Spinal cord (tissue), 10 donors: ENCODE results near the gene FAM50B. TPM values are rescaled to one million over a fixed set of nuclear protein-coding genes. Genes with fewer than 3 reads are reported as not detected.

Experiments used
- DNase-seq, 6 donors: peaks; one replicate each; pipeline versions ENCODE4 v3.0.0 to v3.0.0-alpha.2; 2013 to 2015; ENCODE audit warnings: low spot score in 6 of 6, low read depth in 4 of 6
- H3K27ac ChIP-seq: one replicate; pipeline ENCODE4 v1.5.1; 2013; ENCODE audit warnings: low read depth, low read length, control low read depth
- H3K27me3 ChIP-seq: one replicate; pipeline ENCODE4 v1.6.1; 2013; ENCODE audit warnings: low read length; ENCODE audit not compliant: control insufficient read depth, insufficient read depth
- H3K36me3 ChIP-seq: one replicate; pipeline ENCODE4 v1.6.1; 2013; ENCODE audit warnings: low read length; ENCODE audit not compliant: control insufficient read depth, insufficient read depth
- H3K4me1 ChIP-seq: one replicate; pipeline ENCODE4 v1.6.1; 2013; ENCODE audit warnings: low read length; ENCODE audit not compliant: control insufficient read depth, insufficient read depth
- H3K4me3 ChIP-seq: one replicate; pipeline ENCODE4 v1.5.1; 2013; ENCODE audit warnings: low read depth, low read length, control low read depth
- H3K9me3 ChIP-seq: one replicate; pipeline ENCODE4 v1.6.1; 2013; ENCODE audit warnings: low read length; ENCODE audit not compliant: control insufficient read depth, insufficient read depth
- WGBS: methylation state at CpG from one replicate; pipeline ENCODE4 v1.1.5; 2013; ENCODE audit warnings: missing lambda C conversion rate; ENCODE audit not compliant: insufficient coverage; 5-methylcytosine and 5-hydroxymethylcytosine counted together
- polyA plus RNA-seq, 2 donors: library from polyadenylated mRNA; unstranded; fragments of 120-200 nt; gene quantifications; one replicate each; pipeline ENCODE4 v1.2.1, GENCODE V29; 2013; ENCODE audit not compliant: insufficient read length in 2 of 2
- total RNA-seq, 2 donors: library from RNA; depleted of rRNA in 1 of 2; stranded (reverse); fragments of 120-200 nt in 1 of 2; fragments of >200 nt in 1 of 2; gene quantifications; one replicate each; pipeline versions ENCODE4 v1.2.3 to v1.2.4, GENCODE V29; 2013 to 2014
- donor health status: healthy.

FAM50B gene
- total and polyA plus RNA-seq, 4 donors, result 10.1 to 21.4 (median 15.6) TPM

- Histone ChIP-seq H3K36me3 (no peaks in the 10 kb centered on the region), H3K4me1 (peaks cover 7% of the 10 kb centered on the region), H3K4me3 (no peak overlapping the region), H3K9me3 (no peaks in the 10 kb centered on the region), H3K27me3 (no peaks in the 10 kb centered on the region), H3K27ac (no peak overlapping the region)
- 90% methylated on average over 3 of the region's 3 CpGs for WGBS
- DNase-seq, result no peak
Measured at GRCh38 chr6:3869284-3869631, 20.1 kb downstream of the FAM50B start.

DNA sequence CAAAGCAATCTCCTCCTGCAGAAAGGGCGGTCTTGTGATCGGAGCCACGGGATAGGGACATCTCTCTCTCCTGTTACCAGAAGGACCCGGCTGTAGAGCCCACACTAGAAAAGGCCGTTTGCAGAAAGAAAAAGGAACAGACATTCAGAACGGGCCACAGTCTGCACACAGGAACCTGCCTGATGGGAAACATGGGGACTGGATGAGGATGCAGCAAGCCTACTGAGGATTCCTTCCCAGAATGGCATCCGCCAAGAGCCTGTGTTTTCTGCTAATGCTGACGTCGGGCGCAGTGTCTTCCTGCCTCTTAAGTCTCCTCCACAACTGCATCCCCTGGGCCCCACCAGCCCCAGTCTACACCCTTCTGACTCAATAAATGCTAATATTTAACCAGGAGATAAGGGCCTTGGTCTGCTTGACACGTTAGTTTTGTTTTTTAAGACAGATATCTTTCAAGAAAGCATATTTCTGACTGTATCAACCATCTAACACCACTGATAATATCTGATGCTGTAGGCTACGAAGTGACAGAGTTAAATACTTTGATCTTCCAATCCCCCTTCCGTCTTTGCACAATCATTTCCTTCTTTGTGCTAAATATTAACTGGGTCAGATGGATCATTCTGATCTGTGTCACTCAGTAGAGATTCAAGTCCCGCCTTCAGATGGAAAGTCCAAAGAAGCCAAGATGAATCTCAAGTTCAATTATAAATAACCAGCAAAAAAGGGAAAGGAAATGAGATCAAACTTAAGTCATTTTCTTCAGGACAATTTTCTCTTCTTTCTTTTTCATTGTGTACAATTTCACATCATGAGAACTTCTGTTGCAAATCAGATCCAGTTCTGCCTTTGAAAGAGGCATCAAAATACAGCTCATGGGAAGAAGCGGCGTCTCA, 20.7 kb downstream of the FAM50B start:
- no peaks in the 10 kb centered on the region for H3K27me3 ChIP-seq
- H3K9me3 ChIP-seq, result no peaks in the 10 kb centered on the region
- DNase-seq, result no peak
- no peaks in the 10 kb centered on the region for H3K36me3 ChIP-seq
- H3K4me3 ChIP-seq, result no peak overlapping the region
- H3K4me1 ChIP-seq, result peaks cover 7% of the 10 kb centered on the region
- 95% methylated on average over 9 of the region's 16 CpGs for WGBS
- H3K27ac ChIP-seq, result no peak overlapping the region

- peaks cover 7% of the 10 kb centered on the region for H3K4me1 ChIP-seq
- H3K9me3 ChIP-seq, result no peaks in the 10 kb centered on the region
- H3K27me3 ChIP-seq, result no peaks in the 10 kb centered on the region
- 95% methylated on average over 3 of the region's 5 CpGs for WGBS
- DNase-seq, result no peak
- no peaks in the 10 kb centered on the region for H3K36me3 ChIP-seq
- H3K27ac ChIP-seq, result no peak overlapping the region
- H3K4me3 ChIP-seq, result no peak overlapping the region
Measured at GRCh38 chr6:3870528-3870925, 21.4 kb downstream of the FAM50B start.

DNA sequence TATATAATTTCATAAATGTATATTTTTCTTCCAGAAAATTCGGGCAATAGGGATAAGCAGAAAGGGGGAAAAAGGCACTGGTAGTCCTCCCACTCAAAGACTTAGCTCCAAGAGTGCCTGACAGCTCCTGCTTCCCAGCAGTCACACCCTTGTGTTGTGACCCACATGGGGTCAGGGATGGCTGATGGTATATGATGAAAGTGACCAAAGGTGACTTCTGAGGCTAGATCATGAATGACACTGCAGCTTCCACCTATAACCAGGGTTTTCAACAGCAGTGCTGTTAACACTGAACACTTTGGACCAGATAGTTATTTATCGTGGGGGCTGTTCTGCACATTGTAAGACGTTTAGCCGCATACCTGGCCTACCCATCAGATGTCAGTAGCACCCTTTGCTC, 22.3 kb downstream of the FAM50B start:
- no peaks in the 10 kb centered on the region for H3K36me3 ChIP-seq
- H3K4me1 ChIP-seq, result peaks cover 7% of the 10 kb centered on the region
- WGBS, result 80% methylated on average over 1 of the region's 4 CpGs
- H3K4me3 ChIP-seq, result no peak overlapping the region
- no peak for DNase-seq
- H3K27ac ChIP-seq, result no peak overlapping the region
- H3K9me3 ChIP-seq, result no peaks in the 10 kb centered on the region
- no peaks in the 10 kb centered on the region for H3K27me3 ChIP-seq

- no peaks in the 10 kb centered on the region for H3K9me3 ChIP-seq
- H3K27ac ChIP-seq, result no peak overlapping the region
- H3K4me1 ChIP-seq, result peaks cover 7% of the 10 kb centered on the region
- H3K27me3 ChIP-seq, result no peaks in the 10 kb centered on the region
- peak in 1 of 6 donors; percentile 47 for DNase-seq
- no peak overlapping the region for H3K4me3 ChIP-seq
- WGBS, result 90% methylated on average over 8 of the region's 8 CpGs
- H3K36me3 ChIP-seq, result no peaks in the 10 kb centered on the region
Measured at GRCh38 chr6:3871939-3872338, 22.8 kb downstream of the FAM50B start.

GRCh38 chr6:3872370-3872854, 23.2 kb downstream of the FAM50B start:
- no peaks in the 10 kb centered on the region for H3K27me3 ChIP-seq
- no peak for DNase-seq
- WGBS, result 98% methylated on average over 5 of the region's 12 CpGs
- no peak overlapping the region for H3K4me3 ChIP-seq
- H3K27ac ChIP-seq, result no peak overlapping the region
- no peaks in the 10 kb centered on the region for H3K36me3 ChIP-seq
- H3K4me1 ChIP-seq, result peaks cover 7% of the 10 kb centered on the region
- H3K9me3 ChIP-seq, result no peaks in the 10 kb centered on the region

DNA sequence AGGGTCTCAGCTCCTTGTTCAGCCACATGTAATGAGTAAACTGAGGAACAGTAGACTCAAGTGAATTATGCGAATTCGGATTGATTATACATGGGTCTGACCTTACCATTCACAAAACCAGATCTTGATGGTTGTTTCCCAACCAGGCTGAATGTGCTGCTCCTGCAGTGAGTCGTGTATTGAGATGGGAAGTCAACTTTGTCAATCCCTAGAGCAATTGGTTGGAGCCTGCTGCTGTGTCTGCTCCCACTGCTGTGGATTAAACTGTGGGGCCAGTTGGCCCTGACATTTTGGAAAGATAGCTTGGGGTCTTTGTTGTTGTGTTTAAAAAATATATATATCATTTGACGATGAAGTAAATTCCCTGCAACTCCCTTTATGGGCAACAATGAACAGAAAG, 23.9 kb downstream of the FAM50B start:
- WGBS, result 80% methylated on average over 1 of the region's 4 CpGs
- Histone ChIP-seq H3K9me3 (no peaks in the 10 kb centered on the region), H3K4me1 (peaks cover 5% of the 10 kb centered on the region), H3K36me3 (no peaks in the 10 kb centered on the region), H3K4me3 (no peak overlapping the region), H3K27me3 (no peaks in the 10 kb centered on the region), H3K27ac (no peak overlapping the region)
- no peak for DNase-seq

- Histone ChIP-seq H3K36me3 (no peaks in the 10 kb centered on the region), H3K9me3 (no peaks in the 10 kb centered on the region), H3K4me3 (no peak overlapping the region), H3K27me3 (no peaks in the 10 kb centered on the region), H3K4me1 (no peaks in the 10 kb centered on the region), H3K27ac (no peak overlapping the region)
- DNase-seq, result no peak
- 94% methylated on average over 2 of the region's 4 CpGs for WGBS
Measured at GRCh38 chr6:3874069-3874468, 24.9 kb downstream of the FAM50B start.

DNA sequence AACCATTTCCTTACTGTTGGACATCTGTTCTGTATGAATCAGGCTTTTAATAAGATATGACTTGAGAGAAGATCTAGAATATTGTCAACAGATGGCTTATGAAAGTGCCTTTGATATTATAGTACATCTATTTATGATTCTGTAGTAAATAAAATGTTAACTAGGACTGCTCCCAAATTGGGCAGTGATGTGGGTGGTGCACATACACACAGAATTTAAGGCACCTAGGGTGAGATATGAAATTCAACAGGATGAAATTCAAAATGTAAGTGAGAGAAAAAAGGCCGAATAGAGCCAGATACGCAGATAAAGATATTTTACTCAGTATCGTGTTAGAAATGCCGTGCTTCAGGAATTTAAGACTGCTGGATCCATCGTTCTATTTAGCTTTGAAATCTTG, 26.3 kb downstream of the FAM50B start:
- H3K27ac ChIP-seq, result no peak overlapping the region
- no peak overlapping the region for H3K4me3 ChIP-seq
- H3K4me1 ChIP-seq, result no peaks in the 10 kb centered on the region
- no peaks in the 10 kb centered on the region for H3K9me3 ChIP-seq
- WGBS, result 100% methylated on average over 1 of the region's 5 CpGs
- DNase-seq, result peak in 1 of 6 donors; percentile 29
- no peaks in the 10 kb centered on the region for H3K27me3 ChIP-seq
- no peaks in the 10 kb centered on the region for H3K36me3 ChIP-seq

DNA sequence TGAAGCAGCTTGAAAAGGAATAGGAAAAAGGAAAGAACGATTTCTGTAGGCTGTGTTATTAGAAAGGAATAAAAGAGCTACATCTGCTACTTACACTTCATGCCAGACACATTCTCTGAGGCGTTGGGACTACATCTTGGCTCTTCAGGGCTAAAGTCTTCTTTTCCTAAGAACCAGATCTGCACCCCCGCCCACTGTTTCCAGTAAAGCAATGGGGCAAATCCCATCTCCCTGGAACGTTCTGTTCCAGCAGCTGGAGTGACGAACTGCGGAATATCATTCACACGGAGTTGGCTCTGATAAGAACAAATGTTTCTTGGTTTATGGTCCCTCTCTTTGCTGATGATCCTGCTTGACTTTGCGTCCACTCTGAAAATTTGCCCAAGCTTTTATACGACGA, 26.9 kb downstream of the FAM50B start:
- Histone ChIP-seq H3K4me1 (no peaks in the 10 kb centered on the region), H3K4me3 (no peak overlapping the region), H3K27ac (no peak overlapping the region), H3K9me3 (no peaks in the 10 kb centered on the region), H3K27me3 (no peaks in the 10 kb centered on the region), H3K36me3 (no peaks in the 10 kb centered on the region)
- DNase-seq, result no peak
- WGBS, result 82% methylated on average over 8 of the region's 10 CpGs
